ENCODE data around the gene LRCH1.
"Not testable (repeated sequence)": the region's sequence is repeated elsewhere in the genome, so short reads cannot be mapped to it uniquely, and the experiment has no call there.

Gene LRCH1, protein sequence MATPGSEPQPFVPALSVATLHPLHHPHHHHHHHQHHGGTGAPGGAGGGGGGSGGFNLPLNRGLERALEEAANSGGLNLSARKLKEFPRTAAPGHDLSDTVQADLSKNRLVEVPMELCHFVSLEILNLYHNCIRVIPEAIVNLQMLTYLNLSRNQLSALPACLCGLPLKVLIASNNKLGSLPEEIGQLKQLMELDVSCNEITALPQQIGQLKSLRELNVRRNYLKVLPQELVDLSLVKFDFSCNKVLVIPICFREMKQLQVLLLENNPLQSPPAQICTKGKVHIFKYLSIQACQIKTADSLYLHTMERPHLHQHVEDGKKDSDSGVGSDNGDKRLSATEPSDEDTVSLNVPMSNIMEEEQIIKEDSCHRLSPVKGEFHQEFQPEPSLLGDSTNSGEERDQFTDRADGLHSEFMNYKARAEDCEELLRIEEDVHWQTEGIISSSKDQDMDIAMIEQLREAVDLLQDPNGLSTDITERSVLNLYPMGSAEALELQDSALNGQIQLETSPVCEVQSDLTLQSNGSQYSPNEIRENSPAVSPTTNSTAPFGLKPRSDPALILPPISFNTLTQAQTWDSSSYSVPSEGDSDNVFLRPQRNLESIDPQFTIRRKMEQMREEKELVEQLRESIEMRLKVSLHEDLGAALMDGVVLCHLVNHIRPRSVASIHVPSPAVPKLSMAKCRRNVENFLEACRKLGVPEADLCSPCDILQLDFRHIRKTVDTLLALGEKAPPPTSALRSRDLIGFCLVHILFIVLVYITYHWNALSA

DNA sequence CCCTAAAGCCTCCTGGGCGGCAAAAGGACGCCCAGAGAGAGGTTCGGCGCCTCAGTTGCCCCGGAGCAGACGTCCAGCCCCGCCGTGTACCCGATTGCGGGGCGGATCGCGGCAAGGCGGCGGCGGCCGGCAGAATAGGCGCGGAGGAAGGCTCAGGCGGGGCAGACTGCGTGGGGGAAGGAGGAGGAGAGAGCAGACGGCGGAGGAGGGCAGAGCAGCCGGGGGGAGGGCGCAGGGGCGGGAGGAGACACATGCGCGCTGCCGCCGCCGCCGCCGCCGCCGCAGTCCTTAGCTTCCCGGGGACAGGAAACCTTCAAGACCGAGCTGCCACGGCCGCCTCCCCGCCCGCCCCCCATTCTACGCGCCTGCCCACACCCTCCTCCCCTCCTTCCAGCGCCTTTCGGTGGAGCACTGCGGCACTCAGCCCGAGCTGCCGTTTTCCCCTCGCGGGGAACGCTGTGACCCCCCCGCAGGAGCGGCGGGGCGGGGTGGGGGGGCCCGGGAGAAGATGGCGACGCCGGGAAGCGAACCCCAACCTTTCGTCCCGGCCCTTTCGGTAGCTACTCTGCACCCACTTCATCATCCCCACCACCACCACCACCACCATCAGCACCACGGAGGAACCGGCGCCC, at the start of gene LRCH1:
Gene LRCH1 (plus strand): TSS at position 282 of the 632 bp plus-strand sequence. CDS start 227 bp downstream, at position 509.
- peak; percentile 62 to 76 for DNase-seq (ENCODE audit: low read depth in 1 of 2, low spot score in 1 of 2)

DNA sequence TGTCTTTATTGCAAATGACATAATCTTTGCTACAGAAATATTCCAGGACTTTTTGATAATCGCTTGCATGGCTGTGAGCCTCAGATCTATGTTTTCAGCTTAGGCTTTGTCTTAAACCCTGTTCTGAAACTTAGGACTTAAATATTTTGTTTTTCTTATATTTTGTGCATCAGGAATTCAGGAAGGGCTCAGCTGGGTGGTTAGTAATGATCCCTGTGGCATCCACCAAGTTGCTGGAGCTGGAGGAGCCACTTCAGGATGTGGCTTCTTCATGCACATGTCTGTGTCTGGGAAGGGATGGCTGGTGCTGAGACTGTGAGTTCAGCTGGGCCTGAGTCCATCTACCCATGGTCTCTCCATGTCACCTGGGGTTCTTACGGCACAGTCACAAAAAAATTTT, 48.9 kb upstream of the LRCH1 start:
- no peak for DNase-seq (ENCODE audit: low read depth in 1 of 2, low spot score in 1 of 2)

GRCh38 chr13:46507981-46508380, 45.0 kb upstream of the LRCH1 start:
- DNase-seq (ENCODE audit: low read depth in 1 of 2, low spot score in 1 of 2) = no peak

- DNase-seq (ENCODE audit: low read depth in 1 of 2, low spot score in 1 of 2) = no peak
Observed at GRCh38 chr13:46509981-46510380, 43.0 kb upstream of the LRCH1 start.

DNA sequence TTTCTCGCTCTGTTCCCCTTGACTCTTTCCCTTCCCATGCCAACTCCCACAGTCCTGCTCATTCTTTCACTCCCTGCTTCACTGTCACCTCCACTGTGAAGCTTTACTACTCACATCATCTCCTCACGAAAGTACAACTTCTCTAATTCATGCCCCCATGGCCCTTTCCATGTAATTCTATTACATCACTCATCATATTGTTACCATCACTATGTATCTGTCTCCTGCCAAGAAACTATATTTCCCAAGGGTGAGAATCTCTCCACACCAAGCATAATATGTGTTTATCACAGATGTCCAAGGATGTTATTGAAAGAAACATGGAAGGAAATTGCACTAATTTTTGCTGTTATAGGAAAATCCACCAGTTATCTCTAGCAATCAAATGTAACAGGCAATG, 37.2 kb upstream of the LRCH1 start:
- DNase-seq (ENCODE audit: low read depth in 1 of 2, low spot score in 1 of 2) = no peak

DNA sequence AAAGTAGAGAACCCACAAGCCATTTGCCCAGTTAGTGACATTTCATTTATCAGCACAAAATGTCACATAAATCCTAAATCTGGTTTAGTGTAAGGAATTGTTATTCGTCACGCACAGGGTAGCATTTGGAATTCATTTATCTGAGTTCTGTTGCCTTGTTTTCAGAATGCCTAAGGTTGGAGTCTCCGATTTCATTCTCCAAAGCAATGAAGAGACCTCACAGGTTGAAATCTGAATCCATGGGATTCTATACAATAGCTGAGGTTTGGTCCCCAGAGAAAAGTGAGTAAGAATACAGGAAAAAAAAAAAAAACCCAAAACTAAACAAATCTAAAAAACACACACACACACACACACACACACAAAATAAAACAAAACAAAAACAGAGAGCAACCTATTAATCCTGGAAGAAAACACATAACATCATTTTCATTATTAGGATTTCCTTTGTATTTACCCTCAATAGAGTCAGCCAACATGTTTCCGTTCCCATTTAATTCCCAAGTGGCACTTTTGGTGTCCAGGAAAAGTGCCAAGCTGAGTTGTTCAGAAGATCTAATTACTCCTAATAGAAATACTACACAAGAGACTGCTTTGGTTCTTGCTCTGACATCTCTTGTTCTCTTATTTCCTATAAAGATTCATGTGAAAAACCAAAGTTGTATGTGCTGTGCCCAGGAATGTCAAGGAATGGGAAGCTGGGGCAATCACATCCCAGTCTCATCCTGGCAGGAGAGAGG, 36.2 kb upstream of the LRCH1 start:
- DNase-seq (ENCODE audit: low read depth in 1 of 2, low spot score in 1 of 2) = no peak

DNA sequence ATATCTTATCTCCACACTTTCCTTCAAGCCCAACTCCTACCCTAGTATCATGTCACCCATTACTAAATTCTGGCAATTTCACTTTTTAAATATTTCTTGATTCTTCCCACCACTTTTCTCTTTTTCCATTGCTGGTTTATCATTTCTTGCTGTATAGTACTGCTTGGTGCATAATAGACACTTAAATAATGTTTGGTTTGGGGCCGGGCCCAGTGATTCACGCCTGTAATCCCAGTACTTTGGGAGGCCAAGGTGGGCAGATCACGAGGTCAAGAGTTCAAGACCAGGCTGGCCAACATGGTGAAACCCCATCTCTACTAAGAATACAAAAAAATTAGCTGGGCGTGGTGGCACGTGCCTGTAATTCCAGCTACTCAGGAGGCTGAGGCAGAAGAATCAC, 35.2 kb upstream of the LRCH1 start:
- not testable (repeated sequence) for DNase-seq (ENCODE audit: low read depth in 1 of 2, low spot score in 1 of 2)

- DNase-seq (ENCODE audit: low read depth in 1 of 2, low spot score in 1 of 2) = no peak
Observed at GRCh38 chr13:46519182-46519581, 33.8 kb upstream of the LRCH1 start.

DNA sequence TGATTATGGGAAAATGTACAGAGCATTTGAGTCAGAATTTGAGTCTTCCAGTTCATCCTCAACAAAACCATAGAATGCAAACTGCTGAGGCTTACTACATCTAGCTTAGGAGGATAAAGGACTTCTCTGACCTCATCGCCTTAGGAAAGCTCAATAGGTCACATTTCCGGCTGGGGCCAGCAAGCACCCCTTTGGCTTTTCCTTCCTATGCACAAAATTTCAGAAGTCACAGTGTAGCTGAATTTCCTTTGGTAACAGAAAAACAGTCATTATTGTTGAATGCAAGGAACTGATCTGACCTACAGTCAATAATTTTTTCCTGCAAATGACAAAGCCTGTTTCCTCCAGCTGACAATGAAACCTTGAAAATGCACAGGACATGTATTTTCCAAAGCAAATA, 32.8 kb upstream of the LRCH1 start:
- DNase-seq (ENCODE audit: low read depth in 1 of 2, low spot score in 1 of 2) = no peak

GRCh38 chr13:46521486-46521885, 31.5 kb upstream of the LRCH1 start:
- DNase-seq (ENCODE audit: low read depth in 1 of 2, low spot score in 1 of 2) = no peak

DNA sequence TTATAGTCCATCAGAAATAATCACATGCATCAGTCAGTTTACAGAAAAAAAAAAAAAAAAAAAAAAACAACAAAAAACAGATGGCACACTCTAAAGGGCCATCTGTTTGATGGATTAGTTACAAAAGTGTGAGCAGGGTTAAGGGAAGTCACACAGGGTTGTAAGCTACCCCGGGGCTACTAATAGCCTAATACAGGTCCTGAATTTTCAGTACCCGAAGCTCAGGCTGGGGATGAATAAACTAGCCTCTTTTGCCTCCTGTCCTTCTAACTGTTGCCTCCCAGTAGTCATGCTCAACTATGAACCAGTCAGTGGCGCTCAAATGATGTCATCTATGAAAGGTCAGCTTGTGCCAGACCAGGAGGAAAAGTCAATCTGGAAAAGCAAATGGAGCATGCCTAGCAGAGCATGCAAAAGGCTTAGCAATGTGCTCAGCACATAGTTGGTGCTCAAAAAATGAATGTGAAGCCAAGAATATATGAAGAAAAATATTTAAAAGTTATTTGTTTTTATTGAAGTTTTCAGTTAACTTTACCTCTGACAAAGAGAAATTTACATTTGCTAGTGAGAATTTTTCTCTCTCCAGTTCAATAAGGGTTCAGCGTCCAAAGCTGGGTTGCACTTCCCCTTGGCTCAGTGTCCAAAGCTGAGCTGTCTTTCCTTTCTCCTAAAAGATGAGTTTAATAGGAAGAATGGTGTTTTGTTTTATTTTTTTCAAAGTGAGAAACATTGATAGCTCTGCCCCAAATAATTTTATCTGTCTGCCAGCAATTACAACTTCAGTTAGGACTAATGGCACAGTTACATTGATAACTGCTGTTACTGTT, 30.8 kb upstream of the LRCH1 start:
- DNase-seq (ENCODE audit: low read depth in 1 of 2, low spot score in 1 of 2) = no peak

- no peak for DNase-seq (ENCODE audit: low read depth in 1 of 2, low spot score in 1 of 2)
Observed at GRCh38 chr13:46522748-46523030, 30.3 kb upstream of the LRCH1 start.

GRCh38 chr13:46523972-46524752, 28.8 kb upstream of the LRCH1 start:
- no peak for DNase-seq (ENCODE audit: low read depth in 1 of 2, low spot score in 1 of 2)

GRCh38 chr13:46526100-46526735, 26.8 kb upstream of the LRCH1 start:
- DNase-seq (ENCODE audit: low read depth in 1 of 2, low spot score in 1 of 2) = no peak

GRCh38 chr13:46526740-46527139, 26.2 kb upstream of the LRCH1 start:
- DNase-seq (ENCODE audit: low read depth in 1 of 2, low spot score in 1 of 2) = no peak

DNA sequence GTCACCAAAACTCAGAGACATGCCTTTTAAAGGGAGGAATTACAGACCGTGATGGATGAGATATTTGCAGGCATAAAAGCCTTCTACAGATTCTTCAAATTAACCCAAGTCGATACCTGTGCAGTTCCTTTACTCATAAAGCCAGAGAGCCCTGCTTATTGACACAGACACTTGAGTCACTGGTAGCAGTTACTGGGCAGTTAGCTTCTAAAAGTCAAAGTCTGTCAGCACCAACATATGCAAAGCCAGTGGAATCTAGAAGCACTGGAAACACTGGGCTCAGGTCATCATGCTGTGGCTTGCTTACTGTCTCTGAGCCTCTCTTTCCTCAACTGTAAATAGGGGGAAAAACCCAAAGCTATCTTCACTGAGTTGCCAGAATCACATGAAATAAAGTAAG, 25.7 kb upstream of the LRCH1 start:
- no peak for DNase-seq (ENCODE audit: low read depth in 1 of 2, low spot score in 1 of 2)

DNA sequence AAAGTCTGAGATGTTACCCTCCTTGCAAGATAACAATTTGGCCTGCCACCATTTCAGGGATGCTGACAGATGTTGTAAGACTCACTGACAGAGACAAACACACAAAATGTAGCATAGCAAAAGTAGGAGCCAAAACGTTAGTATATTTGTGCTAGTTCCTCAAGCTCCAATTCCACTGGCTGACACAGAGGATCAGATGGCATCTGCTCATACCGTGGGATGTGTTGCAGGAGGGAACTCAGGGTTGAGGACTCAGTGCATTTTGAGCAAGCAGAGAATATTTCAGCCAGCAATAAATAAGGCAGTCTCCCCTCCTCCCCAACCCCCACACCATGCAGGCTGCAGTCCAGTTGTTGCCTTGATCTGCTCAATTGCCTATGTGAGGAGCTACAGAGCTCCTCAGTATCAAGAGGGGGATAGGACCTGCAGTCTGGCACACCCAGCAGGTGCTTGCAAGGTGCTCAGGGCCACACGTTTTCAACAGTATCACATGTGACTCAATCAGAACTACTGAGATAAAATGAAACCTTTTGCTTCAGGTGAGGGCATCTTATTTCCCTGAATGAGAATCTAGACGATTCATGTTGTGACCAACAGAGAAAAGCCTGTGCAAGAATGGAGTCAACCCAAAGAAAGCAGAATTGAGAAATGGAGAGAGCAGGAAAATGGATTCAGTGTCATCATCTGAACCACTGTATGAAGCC, 23.6 kb upstream of the LRCH1 start:
- DNase-seq (ENCODE audit: low read depth in 1 of 2, low spot score in 1 of 2) = no peak

DNA sequence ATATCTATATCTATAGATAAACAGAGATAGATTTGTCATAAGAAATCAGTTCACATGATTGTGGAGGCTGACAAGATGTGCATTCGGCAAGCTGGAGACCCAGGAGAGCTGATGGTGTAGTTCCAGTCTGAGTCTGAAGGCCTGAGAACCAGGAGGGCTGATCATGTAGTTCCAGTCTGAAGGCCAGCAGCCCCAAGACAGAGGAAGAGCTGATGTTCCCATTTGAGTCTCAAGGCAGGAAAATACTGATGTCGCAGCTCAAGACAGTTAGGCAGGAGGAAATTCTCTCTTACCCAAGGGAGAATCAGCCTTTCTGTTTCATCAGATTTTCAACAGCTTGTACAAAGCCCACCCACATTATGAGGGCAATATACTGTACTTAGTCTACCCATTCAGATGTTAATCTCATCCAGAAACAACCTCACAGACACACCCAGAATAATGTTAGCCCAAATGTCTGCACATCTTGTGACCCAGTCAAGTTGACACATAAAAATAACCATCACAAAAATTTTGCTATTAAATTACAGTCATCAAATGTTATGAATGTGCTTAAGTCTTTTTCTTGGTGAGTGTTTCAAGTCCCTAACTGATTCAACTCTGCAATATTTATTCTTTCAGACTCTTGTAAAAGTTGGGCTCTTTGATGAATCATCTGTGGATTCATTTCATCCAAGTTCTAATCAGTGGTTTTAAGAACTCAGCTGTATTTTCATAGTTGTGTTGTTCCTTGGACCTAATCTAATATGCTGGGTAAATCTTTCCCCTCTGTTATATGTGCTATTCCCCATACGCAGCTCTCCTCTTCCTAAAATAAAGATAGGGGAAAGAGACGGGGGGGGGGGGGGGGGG, 22.7 kb upstream of the LRCH1 start:
- no peak for DNase-seq (ENCODE audit: low read depth in 1 of 2, low spot score in 1 of 2)
